ENCODE measurements around the gene MLKL. TPM values are rescaled to one million over a fixed set of nuclear protein-coding genes. Genes with fewer than 3 reads are reported as not detected.

The MLKL gene
- total RNA-seq, 4 donors from 2014 or later, result 6.0 to 12.0 (median 9.9) TPM

DNA sequence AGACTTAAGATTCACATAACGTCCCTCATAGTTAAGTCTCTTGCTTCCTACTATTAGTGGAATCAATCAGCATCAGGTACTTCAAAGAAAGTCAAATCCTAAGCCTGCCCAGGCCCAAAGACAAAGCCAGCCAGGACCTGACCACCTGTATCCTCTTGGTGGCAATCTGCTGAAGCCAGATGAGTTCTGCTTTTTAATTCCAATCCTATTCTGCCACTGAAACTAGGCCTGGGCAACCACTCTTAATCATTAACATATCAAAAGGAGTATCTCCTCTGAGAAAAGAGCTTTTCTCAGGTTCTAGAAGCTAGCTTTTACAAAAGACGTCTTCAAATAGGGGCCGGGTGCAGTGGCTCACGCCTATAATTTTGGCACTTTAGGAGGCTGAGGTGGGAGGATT is 78.7 kb downstream of the MLKL start:
- Histone ChIP-seq H3K4me1 (peaks cover 3 to 11% of the 10 kb centered on the region in 2 donors), H3K27me3 (no peaks in the 10 kb centered on the region), H3K4me3 (replicated peaks in 1 of 3) (no peak overlapping the region), H3K36me3 (peaks cover 11 to 34% of the 10 kb centered on the region in 2 donors), H3K27ac (peak overlapping the region in 1 of 3 donors; percentile 3), H3K9me3 (no peaks in the 10 kb centered on the region)
- intact Hi-C loops (cut with DNase I), result loop anchor here (10.0 kb wide), 1 partner anchor 147 kb away; no protein-coding TSS in a partner anchor
- no peak for DNase-seq
- TF ChIP-seq POLR2A (IDR thresholded peaks at IDR 0.05), result no peak
- TF ChIP-seq CTCF (IDR thresholded peaks at IDR 0.05), result no peak
- 92 to 95% methylated on average over 4 of the region's 4 CpGs for WGBS, 2 donors

Other genes starting within 250 kb of the MLKL start
- 100 to 1,000 TPM; 127 to 182 (median 151) TPM for gene GLG1, start 93.7 kb downstream of the MLKL start, total RNA-seq
- 10 to 100 TPM; 14.6 to 32.9 (median 25.1) TPM for gene RFWD3, start 34.0 kb downstream of the MLKL start, total RNA-seq
- gene FA2H, start 74.0 kb upstream of the MLKL start, total RNA-seq, result 1 to 10 TPM; 1.2 to 4.2 (median 2.0) TPM